Measurements from ENCODE around the gene AADAC.
"Not testable (repeated sequence)": the region's sequence is repeated elsewhere in the genome, so short reads cannot be mapped to it uniquely, and the experiment has no call there.

AADAC gene, protein sequence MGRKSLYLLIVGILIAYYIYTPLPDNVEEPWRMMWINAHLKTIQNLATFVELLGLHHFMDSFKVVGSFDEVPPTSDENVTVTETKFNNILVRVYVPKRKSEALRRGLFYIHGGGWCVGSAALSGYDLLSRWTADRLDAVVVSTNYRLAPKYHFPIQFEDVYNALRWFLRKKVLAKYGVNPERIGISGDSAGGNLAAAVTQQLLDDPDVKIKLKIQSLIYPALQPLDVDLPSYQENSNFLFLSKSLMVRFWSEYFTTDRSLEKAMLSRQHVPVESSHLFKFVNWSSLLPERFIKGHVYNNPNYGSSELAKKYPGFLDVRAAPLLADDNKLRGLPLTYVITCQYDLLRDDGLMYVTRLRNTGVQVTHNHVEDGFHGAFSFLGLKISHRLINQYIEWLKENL

DNA sequence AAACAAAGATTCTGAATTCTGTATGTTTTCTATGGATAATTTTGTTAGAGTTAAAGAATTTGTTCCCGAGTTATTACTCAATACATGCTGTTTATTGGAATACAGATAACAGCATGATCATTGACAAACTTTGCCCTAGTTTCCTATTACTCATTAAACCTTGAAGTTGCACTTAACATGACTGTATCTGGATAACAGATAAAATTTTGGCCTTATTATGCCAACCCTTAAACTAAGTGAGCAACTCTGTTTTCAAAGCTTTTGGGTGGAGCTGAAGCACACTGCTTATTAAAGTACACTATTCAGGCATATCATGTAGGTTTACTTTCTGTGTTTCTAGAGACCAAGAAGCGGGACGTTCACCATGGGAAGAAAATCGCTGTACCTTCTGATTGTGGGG, at the start of gene AADAC:
Gene AADAC, plus strand, starts transcription at position 318 of the 400 bp plus-strand sequence. Its CDS starts 47 bp downstream, at position 365.
- DNase-seq (ENCODE audit: low spot score): no peak

DNA sequence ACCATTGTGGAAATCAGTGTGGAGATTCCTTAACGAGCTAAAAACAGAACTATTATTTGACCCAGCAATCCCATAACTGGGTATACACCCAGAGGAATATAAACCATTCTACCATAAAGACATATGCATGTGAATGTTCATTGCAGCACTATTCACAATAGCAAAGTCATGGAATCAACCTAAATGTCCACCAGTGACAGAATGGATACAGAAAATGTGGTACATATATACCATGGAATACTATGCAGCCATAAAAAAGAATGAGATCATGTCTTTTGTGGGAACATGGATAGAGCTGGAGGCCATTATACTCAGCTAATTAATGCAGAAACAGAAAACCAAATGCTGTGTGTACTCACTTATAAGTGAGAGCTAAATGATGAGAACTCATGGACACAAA, 49.2 kb upstream of the AADAC start:
- DNase-seq (ENCODE audit: low spot score): not testable (repeated sequence)

DNA sequence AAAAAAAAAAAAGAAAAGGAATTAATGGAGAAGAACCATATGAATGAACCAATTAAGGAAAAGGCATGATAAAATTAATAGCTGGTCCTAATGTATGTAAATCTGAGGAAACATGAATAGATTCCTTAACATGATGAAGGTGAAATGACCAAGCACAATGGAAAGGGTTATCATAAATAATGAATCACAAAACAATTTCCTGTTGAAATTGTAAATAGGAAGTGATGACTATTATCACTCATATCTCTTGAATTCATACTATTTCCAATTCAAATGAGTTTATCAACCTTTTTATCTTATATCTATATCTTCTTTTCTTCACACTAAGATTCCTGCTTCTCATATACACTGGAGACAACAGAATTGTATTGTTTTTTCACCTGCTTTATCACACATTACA, 48.2 kb upstream of the AADAC start:
- no peak for DNase-seq (ENCODE audit: low spot score)

DNA sequence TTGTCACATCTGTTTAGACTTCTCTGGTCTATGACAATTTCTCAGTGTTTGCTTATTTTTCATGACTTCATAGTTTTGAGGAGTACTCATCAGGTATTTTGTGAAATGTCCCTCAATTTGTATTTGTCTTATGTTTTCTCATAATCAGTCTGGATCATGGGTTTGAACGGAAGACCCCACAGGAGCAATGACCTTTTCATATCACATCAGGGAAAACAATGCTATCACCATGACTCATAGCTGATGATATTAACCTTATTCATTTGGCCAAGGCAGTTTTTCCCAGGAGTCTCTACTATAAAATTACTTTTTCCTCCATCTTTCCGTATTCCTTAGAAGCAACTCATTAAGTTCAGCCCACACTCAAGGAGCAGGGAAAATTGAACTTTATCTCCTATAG, 47.5 kb upstream of the AADAC start:
- DNase-seq (ENCODE audit: low spot score): no peak

DNA sequence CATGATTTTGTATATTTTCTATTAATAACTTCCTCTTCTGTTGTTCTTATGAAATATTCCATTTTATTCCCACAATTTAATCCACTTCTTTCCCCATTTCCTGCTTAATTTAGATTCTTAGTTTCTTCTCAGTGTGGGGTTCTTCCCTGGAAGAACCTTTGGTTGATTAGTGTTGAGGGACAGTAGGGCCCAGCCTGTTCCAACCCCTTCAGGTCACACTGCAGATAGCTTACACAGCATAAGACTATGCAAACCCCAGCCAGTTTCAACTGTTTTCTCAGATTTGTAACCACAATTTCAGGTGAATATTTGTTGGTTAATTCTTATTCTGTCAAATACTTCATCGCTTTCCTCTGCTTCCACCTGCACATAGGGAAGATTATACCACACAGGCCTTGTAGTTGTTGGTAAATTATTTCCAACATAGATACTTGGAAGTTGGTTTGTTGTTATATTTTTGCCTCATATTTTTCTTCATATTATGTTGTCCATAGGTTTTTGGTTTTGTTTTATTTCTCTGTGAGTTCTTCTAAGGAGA, 45.5 kb upstream of the AADAC start:
- no peak for DNase-seq (ENCODE audit: low spot score)

DNA sequence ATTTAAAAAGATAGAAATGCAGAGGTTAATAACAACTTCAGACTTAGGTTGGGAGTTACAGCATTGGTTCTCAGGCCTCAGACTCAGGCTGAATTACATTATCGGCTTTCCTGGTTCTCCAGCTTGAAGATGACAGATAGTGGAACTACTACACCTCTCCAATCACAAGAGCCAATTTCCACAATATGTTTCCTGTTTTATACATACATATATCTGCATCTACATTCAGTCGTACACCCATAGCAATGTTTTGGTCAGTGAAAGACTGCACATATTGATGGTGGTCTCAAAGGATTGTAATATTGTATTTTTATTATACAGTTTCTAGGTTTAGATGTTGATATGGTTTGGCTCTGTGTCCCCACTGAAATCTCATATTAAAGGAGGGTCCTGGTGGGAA, 44.7 kb upstream of the AADAC start:
- no peak for DNase-seq (ENCODE audit: low spot score)

DNA sequence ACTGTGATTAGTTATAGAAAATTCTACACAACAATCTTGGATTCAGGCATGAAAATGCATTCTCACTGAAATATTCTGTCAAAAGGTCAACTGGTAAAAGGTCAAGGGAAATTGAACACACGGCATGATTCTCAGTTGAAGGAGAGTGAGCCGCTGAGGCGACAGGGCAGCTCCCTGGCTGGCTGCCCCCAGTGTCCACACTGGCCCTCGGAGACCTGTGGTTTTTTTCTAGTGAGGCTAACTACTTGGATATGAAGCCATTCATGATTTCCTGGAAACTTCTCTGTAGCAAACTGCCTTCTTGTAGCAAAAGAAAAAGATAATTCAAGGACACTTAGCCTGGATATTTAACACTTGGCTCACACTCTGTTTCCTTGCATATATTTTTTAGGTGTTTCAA, 43.0 kb upstream of the AADAC start:
- DNase-seq (ENCODE audit: low spot score): no peak

DNA sequence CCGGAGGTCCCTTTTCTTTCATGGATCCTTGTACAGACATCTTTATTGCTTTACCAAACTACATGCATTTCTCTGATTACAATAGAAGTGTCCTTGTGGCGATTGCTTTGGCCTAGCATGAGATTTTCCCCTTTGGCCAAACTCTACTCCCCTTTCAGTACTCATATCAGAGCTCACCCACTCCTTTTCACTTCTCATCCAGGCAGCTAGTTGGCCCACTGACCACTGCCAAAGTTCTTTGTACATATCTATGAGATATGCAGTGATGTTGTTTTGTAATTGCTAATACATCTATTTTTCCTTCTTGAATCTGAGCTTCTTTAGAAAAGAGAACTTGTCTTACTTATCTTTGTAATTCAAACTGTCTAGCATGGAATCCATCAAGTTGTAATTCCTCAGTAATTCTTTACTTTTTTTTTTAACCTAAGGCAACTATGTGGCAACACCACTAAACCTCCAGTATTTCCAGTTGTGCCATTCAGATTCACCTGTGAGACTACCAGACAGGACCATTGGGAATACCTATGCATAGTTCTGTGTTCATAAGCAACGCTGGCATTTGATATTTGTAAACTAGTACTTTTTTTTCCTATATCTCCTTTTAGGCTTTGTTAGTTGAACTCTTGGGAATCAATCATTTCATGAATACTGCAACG, 41.0 kb upstream of the AADAC start:
- DNase-seq (ENCODE audit: low spot score): no peak

DNA sequence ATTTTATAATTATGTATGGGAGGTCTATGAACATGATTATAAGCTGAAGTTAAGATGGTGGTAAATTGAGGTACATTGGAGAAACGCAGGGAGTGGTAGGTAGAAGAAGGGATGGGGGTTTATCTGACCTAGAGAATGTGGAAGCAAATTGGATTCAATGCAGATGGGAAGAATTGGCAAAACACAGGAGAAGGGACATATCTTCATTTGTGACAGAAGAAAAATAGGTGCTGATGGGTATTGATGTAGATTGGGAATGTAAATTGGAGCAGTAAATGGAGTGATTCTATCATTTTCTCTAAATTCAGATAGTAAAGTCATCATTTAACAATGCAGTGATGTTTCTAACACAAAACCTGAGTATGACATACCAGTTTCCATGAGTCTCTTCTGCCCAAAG, 39.7 kb upstream of the AADAC start:
- DNase-seq (ENCODE audit: low spot score): no peak

DNA sequence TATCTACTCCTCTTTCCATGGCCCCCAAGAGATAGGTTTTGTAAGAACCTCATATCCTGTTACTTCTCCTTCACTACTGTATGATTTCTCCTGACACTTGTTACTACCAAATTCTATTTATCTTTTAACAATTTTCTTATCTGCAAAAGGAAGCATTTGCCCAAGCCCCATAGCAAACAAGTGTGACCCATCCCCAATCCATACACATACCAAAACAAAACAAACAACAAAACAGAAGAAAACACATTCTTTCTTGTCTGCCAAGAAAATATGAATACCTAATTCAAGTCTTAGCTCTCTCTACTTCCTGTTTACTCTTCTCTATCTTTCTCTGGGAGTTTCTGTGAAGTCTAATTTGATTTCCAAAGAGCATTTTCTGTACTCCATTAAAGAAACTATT, 39.0 kb upstream of the AADAC start:
- no peak for DNase-seq (ENCODE audit: low spot score)

DNA sequence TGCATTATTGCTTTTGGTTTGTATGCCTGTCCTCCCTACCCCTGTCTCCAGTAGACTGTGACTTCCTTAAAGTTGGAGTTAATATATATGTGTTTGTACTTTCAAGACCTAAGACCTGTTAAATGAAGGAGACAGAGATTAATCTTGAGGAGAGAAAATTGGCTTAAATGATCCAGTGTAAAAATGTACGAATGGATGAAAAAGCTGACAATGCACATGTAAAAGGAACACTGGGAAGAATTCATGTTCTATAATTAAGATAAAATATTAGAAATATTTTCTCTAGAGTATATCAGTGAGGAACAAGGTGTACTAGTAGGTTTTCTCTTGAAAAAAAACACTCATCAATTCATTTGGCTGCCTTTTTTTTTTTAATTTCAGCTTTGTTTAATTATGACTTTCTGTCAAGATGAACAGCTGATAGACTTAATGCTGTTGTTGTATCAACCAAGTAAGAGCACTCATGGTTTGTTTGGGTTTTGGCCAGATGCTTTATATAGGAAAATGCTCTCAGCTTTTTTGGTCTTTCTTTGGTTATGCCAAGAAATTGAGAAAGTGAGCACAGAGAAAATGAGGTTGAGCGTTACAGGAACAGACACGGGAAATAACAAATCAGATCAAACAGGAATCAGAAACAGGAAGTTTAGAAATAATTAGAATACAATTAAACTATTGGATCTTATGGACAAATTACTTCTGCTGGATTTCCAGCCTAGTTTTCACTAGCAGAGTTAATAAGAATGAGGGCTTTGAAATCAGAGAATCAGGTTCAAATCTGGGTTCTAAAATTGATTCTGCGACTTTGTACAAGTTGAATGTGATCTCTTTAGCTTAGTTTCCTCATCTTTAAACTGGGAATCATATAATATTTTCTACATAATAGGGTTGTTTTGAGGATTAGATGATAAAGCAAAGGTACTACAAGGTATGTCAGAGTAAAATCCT, 38.3 kb upstream of the AADAC start:
- DNase-seq (ENCODE audit: low spot score): no peak

DNA sequence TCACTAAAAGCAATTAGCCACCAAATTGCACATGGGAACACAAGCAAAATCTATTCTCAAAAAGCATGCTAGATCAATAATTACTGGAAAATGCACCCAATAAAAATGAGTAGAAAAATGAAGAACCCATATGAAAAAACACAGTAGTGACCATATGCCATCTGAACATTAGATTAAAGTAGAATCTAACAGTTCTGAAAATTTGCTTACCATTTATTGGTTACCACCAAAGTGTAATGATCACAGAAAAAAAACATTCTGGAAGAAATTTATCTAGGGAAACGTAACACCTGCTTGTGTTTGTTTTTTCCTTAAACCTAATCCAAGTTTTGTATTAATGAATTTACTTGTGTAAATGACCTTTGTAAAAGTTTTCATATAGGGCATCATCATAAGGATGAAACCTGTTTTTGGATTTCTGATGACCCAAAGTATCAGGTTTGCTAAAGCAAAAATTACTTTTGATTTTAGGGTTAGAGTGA, 37.6 kb upstream of the AADAC start:
- no peak for DNase-seq (ENCODE audit: low spot score)

DNA sequence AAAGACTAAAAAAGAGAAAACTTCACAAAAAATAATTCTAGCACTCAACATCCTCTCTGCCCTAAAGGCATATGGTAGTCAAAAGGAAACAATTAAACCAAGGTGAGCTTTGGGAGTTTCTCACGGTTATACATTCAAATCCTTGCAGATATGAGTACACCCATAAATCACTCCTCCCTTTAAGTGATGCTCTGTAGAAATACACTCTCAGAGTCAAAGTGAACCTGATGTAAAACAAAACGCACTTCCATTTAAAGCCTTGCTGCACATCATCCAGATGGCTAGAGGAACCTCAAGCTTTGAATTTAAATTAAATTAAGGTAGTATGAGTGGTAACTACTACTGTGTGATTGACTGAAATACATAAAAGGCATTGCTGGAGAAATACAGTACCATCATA, 36.0 kb upstream of the AADAC start:
- no peak for DNase-seq (ENCODE audit: low spot score)

DNA sequence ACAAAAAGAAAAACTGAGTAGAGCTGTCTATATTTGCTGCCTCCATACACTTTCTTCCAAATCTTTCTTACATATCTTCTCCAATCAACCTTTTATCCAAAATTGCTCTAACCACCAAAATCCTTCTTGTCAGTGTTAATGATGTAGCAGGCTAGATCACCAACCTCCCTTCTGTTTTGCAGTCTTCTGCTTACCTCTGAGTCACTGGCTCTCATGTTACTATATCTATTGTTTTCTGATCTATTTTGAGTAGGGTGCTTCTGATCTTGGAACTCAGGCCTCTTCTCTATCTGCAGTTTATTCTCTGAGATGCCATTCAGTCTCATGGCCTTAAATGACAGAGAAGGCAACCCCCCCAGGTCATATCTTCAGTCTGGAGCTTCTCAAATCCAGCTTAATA, 26.3 kb upstream of the AADAC start:
- DNase-seq (ENCODE audit: low spot score): no peak

DNA sequence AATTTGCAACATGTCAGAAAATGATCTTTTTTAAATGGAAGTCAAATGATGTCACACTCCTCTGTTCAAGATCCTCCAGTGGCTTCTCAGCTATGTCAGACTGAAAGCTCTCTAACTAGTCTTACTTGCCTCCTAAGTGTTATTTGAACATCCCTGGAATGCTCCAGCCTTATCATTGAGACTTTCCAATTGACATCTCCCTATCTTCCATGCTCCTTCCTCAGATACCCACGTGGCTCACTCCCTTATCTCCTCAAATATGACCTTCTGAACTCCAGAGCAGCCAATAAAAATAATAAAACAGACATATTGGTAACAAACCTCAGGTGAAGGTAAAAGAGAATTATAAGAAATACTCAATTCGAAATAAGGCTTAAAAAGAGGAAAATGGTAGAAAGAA, 25.5 kb upstream of the AADAC start:
- DNase-seq (ENCODE audit: low spot score): no peak

DNA sequence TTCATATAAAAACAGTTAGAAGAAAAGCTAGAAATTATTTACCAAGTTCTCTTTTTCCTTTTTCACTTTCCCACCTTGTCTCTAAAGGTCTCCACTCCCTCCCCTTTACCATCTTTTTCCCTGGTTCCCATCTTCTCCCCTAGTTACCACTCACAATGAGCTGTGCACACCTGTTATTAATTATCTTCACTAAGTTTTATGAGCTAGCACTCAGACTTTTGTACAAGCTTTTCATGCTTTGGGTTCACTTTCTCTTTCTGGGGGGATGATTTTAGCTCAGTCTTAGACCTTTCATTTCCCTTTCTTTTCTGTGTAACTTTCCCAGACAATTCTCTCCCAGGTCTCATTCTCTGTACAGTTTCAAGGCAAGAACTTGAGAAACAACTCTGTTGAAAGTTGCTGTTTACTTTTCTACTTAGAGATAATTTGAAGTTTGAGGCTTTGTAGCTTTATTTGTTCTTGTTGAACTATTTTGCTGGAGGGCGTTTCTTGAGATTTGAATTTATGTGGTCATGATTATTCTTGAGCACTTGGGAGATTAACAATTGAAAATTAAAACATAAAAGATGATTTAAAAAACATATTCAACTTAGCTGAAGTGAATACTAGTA, 24.0 kb upstream of the AADAC start:
- DNase-seq (ENCODE audit: low spot score): no peak

DNA sequence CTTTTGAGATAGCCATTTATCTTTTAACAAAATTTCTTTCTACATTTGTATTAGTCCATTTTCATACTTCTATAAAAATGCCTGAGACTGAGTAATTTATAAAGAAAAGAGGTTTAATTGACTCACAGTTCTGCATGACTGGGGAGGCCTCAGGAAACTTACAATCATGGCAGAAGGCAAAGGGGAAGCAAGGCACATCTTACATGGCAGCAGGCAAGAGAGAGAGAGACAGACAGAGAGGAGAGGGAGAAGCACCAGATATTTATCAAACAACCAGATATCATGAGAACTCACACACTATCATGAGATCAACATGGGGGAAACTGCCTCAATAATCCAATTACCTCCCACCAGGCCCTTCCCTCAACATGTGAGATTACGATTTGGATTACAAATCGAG, 23.2 kb upstream of the AADAC start:
- not testable (repeated sequence) for DNase-seq (ENCODE audit: low spot score)

DNA sequence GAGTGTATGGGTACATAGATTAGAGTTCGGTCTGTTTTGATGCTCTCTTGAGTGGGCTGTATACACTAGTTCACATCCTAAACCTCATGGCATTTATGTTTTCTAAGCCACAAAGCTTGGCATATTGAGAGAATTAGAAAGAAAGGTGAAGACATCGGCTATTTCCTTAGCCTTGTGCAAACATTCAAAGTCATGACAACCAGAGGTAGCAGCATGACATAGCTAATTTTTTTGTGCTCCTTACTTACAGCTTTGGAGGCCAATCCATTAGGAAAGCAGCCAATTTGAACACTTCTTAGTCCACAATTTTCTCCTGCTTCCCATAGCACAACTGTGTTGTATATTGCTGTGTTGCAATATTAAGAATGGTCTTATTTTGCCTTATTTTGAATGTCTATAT, 21.5 kb upstream of the AADAC start:
- no peak for DNase-seq (ENCODE audit: low spot score)

DNA sequence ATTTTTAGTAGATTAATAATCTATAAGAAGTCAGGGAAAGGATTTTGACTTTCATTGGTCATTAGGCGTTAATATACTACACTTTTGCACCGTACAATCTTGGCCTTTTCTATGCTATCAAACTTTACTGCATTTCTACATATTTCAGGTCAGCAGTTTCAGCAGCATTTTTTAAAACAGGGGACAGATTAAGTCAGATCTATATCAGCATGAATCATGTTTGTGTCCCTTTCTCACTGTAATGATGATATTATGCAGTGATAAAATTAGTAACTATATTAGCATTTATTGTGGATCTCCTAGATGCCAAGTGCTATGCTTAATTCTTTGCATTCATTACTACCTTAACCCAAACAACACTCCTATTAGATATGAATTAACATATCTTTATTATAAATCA, 20.3 kb upstream of the AADAC start:
- DNase-seq (ENCODE audit: low spot score): no peak

DNA sequence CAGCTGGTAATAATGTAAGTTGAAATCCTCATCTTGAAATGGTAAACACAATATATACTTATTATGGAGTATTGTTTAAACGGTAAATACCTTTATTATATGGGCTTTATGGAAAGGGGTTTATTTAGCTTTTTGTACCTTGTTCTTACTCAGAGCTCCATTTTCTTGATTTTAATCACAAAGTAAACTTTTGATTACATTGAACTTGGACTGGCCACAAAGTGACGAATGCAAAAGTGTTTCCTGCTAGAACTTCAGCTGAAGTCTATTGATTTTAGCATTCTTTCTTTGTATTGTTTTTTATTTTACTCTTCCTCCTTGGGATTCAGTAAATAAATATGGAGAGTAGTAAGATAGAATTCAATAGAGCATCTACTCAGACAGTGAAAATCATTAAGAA, 19.8 kb upstream of the AADAC start:
- DNase-seq (ENCODE audit: low spot score): no peak

DNA sequence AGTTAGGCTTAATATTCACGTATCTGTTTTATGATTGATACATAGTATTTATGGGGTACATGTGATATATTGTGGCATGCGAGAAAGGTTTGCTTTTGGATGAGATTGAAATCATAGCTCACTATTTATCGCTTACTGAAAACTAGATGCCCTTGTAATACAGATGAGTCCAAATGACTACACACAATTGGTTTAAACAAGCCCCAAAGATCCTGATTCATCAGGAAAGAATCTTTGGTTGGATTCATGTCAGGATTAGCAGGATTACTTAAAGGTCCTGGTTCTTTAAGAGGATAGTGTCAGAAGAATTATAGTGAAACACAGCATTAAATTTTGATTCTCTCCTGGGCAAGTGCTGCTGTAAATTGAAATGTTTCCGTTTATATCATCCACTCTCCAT, 18.6 kb upstream of the AADAC start:
- no peak for DNase-seq (ENCODE audit: low spot score)
